Astrocyte of the spinal cord (primary cell): ENCODE data around the gene AUH.
A peak's percentile ranks its signal among the peaks of the same experiment; 100 is the strongest.
"Not testable (repeated sequence)": the region's sequence is repeated elsewhere in the genome, so short reads cannot be mapped to it uniquely, and the experiment has no call there.

Source experiments
- DNase-seq: peaks from one replicate; pipeline ENCODE4 v3.0.0; 2011; ENCODE audit warnings: low read depth, low spot score
- H3K4me3 ChIP-seq: 2 replicates; pipeline ENCODE4 v1.5.1; 2011; ENCODE audit warnings: low read depth, mild to moderate bottlenecking, low read length, moderate library complexity
- CTCF ChIP-seq: IDR thresholded peaks from 2 replicates; pipeline ENCODE4 v1.5.1; 2012; ENCODE audit warnings: low read depth, mild to moderate bottlenecking, low read length, inconsistent platforms
- in situ Hi-C: cut with HindIII; loops from 2 replicates; pipeline ENCODE4 v1.10.0; 2017; ENCODE audit warnings: low sequenced_read_pairs

Gene AUH

GRCh38 chr9:91379426-91379825, 17.7 kb upstream of the AUH start:
- no peak for DNase-seq
- in situ Hi-C loops = no loop called here
- no peak for TF ChIP-seq CTCF
- H3K4me3 ChIP-seq = no peak overlapping the region

DNA sequence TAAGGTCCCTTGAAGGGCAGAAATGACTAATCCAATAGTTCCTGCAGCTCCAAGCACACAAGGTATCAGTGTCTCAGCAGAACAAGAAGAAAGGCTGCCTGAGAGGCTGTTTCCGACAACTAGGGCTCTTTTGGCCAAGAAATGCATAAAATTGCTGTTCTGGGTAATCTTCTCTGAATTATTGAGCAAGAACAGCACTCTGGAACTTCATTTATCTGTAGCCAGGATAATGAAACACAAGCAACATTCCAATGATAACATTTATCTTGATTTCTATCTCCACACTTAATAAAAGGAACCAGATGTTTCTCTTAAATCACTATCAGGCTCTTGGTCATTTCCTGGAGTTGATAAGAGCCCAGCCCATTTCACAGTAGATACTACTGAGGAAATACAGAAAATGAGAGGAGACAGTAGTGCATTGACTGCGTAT, 17.0 kb upstream of the AUH start:
- peak; percentile 48 for DNase-seq
- no peak overlapping the region for H3K4me3 ChIP-seq
- in situ Hi-C loops = no loop called here
- TF ChIP-seq CTCF = no peak

DNA sequence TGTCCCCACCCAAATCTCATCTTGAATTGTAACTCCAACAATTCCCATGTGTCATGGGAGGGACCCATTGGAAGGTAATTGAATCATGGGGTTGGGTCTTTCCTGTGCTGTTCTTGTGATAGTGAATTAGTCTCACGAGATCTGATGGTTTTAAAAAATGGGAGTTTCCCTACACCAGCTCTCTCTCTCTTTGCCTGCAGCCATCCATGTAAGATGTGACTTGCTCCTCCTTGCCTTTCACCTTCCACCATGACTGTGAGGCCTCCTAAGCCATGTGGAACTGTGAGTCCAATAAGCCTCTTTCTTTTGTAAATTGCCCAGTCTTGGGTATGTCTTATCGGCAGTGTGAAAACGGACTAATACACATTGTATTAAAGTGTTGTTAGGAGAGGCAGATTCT, 16.3 kb upstream of the AUH start:
- H3K4me3 ChIP-seq, in situ Hi-C loops, DNase-seq: not testable (repeated sequence)

DNA sequence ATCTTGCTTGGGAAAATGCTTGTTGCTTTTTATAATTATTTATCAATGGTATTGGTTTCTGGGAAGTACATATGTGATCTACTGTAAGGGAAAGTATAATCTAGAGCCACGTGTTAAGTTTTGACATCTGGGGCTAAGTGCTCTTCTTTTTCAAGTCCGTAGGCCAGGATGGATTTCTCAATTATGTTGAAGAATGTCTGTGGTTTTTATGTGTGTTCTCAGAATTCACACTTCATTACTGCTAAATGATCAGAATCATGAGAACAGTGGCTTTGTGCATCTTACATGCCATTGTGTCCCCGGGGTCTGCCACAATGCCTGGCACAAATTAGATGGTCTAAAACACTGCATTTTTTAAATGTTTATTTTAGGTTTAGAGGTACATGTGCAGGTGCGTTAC, 14.5 kb upstream of the AUH start:
- no peak for DNase-seq
- in situ Hi-C loops = no loop called here
- TF ChIP-seq CTCF = no peak
- no peak overlapping the region for H3K4me3 ChIP-seq

DNA sequence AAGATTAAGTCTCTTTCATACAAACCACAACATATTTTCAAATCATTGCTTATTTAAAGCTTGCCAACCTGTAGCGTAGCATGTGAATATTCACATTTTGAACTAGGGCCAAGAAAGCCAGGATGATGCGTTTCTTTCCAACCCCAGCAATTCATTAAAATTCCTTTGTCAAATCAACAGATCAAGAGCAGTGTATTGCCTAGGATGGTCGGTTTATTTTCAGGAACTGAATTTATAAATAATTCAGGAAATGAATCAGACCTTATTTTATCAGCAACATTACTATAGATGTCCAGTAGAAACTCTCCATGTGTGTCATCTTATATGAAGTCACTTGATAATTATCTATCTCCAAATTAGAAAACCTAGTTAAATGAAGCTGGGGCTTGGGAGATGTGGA, 13.2 kb upstream of the AUH start:
- no peak for TF ChIP-seq CTCF
- H3K4me3 ChIP-seq = no peak overlapping the region
- in situ Hi-C loops = no loop called here
- DNase-seq = peak; percentile 62

- TF ChIP-seq CTCF = no peak
- no peak for DNase-seq
- in situ Hi-C loops = no loop called here
- H3K4me3 ChIP-seq = no peak overlapping the region
Measured at GRCh38 chr9:91371894-91372293, 10.2 kb upstream of the AUH start.

DNA sequence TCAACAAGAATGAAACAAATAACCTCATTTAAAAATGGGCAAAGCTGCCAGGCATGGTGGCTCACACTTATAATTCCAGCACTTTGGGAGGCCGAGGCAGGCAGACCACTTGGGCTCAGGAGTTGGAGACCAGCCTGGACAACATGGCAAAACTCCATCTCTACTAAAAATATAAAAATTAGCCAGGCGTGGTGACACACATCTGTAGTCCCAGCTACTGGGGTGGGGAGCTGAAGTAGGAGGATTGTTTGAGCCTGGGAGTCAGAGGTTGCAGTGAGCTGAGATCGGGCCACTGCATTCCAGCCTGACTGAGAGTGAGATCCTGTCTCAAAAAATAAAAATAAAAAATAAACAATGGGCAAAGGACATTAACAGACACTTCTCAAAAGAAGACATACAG, 8.3 kb upstream of the AUH start:
- DNase-seq, in situ Hi-C loops, H3K4me3 ChIP-seq: not testable (repeated sequence)

DNA sequence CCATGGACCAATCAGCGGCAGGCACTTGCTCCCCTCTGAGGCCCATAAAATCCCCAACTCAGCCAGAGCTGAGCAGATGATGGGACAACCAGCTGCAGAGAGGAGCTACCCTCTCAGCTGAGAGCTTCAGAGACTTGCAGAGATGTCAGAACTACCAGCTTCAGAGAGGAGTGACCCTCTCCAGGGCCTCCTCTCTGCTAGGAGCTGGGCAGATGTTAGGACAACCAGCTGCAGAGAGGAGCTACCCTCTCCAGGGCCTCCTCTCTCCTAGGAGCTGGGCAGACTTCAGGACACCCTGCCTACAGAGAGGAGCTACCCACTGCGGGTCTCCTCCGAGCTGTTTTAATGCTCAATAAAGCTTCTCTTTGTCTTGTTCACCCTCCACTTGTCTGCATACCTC, 3.0 kb upstream of the AUH start:
- TF ChIP-seq CTCF = no peak
- in situ Hi-C loops = no loop called here
- no peak for DNase-seq
- H3K4me3 ChIP-seq = no peak overlapping the region
